A549 treated with dexamethasone at 1 μM for 4 hours (cell line): ENCODE measurements around the gene ARL6. TPM values are rescaled to one million over a fixed set of nuclear protein-coding genes. Genes with fewer than 3 reads are reported as not detected.

ENCODE experiments used
- total RNA-seq: library from RNA; stranded (reverse); fragments of 200-300 nt; extraction: Qiagen RNA extraction; gene quantifications from 5 replicates; pipeline ENCODE4 v1.2.3, GENCODE V29; 2022

Gene ARL6, protein sequence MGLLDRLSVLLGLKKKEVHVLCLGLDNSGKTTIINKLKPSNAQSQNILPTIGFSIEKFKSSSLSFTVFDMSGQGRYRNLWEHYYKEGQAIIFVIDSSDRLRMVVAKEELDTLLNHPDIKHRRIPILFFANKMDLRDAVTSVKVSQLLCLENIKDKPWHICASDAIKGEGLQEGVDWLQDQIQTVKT
- 2.9 to 7.3 TPM (median 5.7 TPM) in 5 replicates for total RNA-seq

DNA sequence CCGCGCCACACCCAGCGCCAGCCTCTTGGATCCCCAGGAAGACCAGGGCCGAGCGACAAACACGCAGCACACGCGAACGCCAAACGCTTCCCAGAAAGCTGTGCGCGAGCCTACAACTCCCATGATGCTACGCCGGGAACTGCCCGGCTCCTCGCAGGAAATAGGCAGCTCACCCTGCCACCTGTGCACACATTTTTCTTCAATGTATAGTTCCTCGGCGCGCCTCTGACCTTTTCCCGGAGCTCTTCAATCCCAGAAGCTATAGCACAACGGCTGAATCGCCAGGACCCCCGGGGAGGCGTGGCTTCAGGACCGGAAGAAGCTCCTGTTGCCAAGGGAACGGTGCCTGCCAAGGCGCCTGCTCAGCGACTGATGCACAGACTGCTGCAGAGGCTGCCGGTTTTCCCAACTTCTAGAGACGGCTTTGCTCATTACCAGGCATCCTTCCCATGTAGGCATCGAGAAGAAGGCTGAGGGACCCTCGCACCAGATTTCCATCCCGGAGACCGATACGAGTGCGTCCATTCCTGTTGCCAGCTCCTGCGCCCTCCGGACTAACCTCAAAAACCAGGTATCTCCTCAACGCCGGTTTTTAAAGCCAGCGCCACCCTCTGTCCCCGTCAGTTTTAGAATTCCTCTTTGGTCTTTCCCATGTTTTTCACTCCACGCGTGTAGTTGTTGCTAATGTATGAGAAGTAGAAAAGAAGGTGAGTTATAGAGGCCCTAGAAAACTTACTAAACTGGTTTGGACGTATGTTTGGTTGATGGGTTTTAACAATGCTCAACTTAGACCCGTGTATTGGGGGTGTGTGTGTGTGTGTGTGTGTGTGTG, at the start of gene ARL6:
Gene ARL6, plus strand, starts transcription at position 352 of the 832 bp plus-strand sequence. CDS start 3,350 bp downstream, outside the sequence.

DNA sequence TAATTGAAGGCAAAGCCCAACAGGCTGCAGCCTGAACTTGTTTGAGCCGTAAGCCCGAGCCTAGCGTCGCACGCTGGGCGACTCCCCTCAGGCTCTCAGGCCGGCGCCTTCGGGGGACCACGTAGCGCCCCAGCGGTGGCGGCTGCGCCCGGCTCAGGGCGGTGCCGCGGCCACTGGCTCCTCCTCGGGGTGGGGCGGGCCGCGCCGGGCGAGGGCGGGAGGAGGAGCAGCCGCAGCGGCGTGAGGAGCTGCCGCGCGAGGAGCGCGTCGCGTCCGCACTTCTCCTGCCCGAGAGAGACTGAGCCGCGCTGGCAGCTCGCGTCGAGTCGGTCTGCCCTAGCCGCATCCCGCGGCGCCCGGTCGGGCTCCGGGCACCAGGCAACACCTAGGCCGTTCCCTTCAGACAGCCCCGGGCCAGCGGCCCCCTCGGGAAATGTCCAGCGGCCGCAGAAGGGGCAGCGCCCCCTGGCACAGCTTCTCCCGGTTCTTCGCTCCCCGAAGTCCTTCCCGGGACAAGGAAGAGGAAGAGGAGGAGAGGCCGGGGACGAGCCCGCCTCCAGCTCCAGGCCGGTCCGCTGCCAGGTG, 57.3 kb downstream of the ARL6 start, which contains the start of gene CRYBG3:
Gene CRYBG3, plus strand, starts transcription at position 238 of the 585 bp plus-strand sequence. Its CDS starts 196 bp downstream, at position 434.

Other genes with a start within 250 kb of the ARL6 start
- 6.0 to 7.7 TPM (median 7.3 TPM) in 5 replicates for gene CRYBG3, start 57.3 kb downstream of the ARL6 start, total RNA-seq
- 31.4 to 34.0 TPM (median 32.4 TPM) in 5 replicates for gene RIOX2, start 207.7 kb downstream of the ARL6 start, total RNA-seq